A673 (cell line): ENCODE measurements around the gene NPC2.

Experiments
- CTCF ChIP-seq: fragments of 300-800, 200-600 bp; sonication (generic); conservative IDR thresholded peaks from 2 replicates; pipeline ENCODE4 v1.5.1; 2017; ENCODE audit warnings: low read depth, mild to moderate bottlenecking, antibody characterized with exemption, low read length, moderate library complexity, mixed read lengths
- EZH2 ChIP-seq: fragments of 200-600 bp; sonication (generic); IDR thresholded peaks from 2 replicates; pipeline ENCODE4 v1.6.1; 2017; ENCODE audit warnings: borderline replicate concordance, low read depth, mild to moderate bottlenecking, mixed read lengths, antibody characterized with exemption, low read length; ENCODE audit not compliant: poor library complexity, severe bottlenecking

- TF ChIP-seq CTCF (no peak), EZH2 (no peak)
Observed at GRCh38 chr14:74482571-74482970, 10.5 kb downstream of the NPC2 start.
